ENCODE results near the gene TMEM179B.

GRCh38 chr11:62792202-62792575 is 5.0 kb downstream of the TMEM179B start:
- TF ChIP-seq RCOR1 (IDR thresholded peaks at IDR 0.05; ENCODE audit: insufficient replicate concordance, low read length) (no peak), SMC3 (IDR thresholded peaks at IDR 0.05; ENCODE audit: low read depth, low read length) (no peak)

All from IMR-90 (cell line).